ENCODE data around the gene FBXO7.

FBXO7 gene

GRCh38 chr22:32492111-32492510, 17.5 kb downstream of the FBXO7 start:
- DNase-seq = no peak

GRCh38 chr22:32493551-32493950, 18.9 kb downstream of the FBXO7 start:
- DNase-seq = no peak

- no peak for DNase-seq
Measured at GRCh38 chr22:32494971-32495370, 20.4 kb downstream of the FBXO7 start.

GRCh38 chr22:32499666-32500065, 25.1 kb downstream of the FBXO7 start:
- no peak for DNase-seq

GRCh38 chr22:32501836-32502752, 27.5 kb downstream of the FBXO7 start:
- DNase-seq = no peak

GRCh38 chr22:32509045-32509444, 34.4 kb downstream of the FBXO7 start:
- DNase-seq = no peak

GRCh38 chr22:32511274-32511673, 36.7 kb downstream of the FBXO7 start:
- no peak for DNase-seq

- no peak for DNase-seq
Measured at GRCh38 chr22:32511776-32512175, 37.2 kb downstream of the FBXO7 start.

- DNase-seq = no peak
Measured at GRCh38 chr22:32512267-32512982, 37.8 kb downstream of the FBXO7 start.

- no peak for DNase-seq
Measured at GRCh38 chr22:32515084-32515483, 40.5 kb downstream of the FBXO7 start.

GRCh38 chr22:32517488-32517887, 42.9 kb downstream of the FBXO7 start:
- no peak for DNase-seq

- no peak for DNase-seq
Measured at GRCh38 chr22:32517921-32518320, 43.3 kb downstream of the FBXO7 start.

- no peak for DNase-seq
Measured at GRCh38 chr22:32518381-32518780, 43.8 kb downstream of the FBXO7 start.

GRCh38 chr22:32518848-32519247, 44.2 kb downstream of the FBXO7 start:
- DNase-seq = no peak

GRCh38 chr22:32520612-32521011, 46.0 kb downstream of the FBXO7 start:
- DNase-seq = no peak

- DNase-seq = no peak
Measured at GRCh38 chr22:32522237-32522636, 47.6 kb downstream of the FBXO7 start.

- no peak for DNase-seq
Measured at GRCh38 chr22:32527756-32528155, 53.1 kb downstream of the FBXO7 start.

- no peak for DNase-seq
Measured at GRCh38 chr22:32528316-32528715, 53.7 kb downstream of the FBXO7 start.

- peak; percentile 79 for DNase-seq
Measured at GRCh38 chr22:32528984-32529982, 54.7 kb downstream of the FBXO7 start.

- no peak for DNase-seq
Measured at GRCh38 chr22:32531228-32531627, 56.6 kb downstream of the FBXO7 start.

- DNase-seq = no peak
Measured at GRCh38 chr22:32531931-32532819, 57.6 kb downstream of the FBXO7 start.

- no peak for DNase-seq
Measured at GRCh38 chr22:32532820-32533128, 58.2 kb downstream of the FBXO7 start.

All from stimulated activated CD4-positive, alpha-beta T cell treated with anti-CD3 and anti-CD28 coated beads, Interleukin-15, amount 100 ng/mL, for 24 hours (primary cell).